TTC549 (cell line): ENCODE measurements around the gene GLT1D1.
"Not testable (repeated sequence)": the region's sequence is repeated elsewhere in the genome, so short reads cannot be mapped to it uniquely, and the experiment has no call there.

Experiments used
- FAIRE-seq: peaks from 2 replicates; lab custom pipeline; 2012; peaks lifted over from hg19 to GRCh38; lab: Jason Lieb, UNC

GLT1D1 gene

GRCh38 chr12:128852885-128853599 lies at the start of gene GLT1D1:
TSS of gene GLT1D1 (plus strand) at chr12:128853478. CDS start at chr12:128853582, 104 bp downstream.
- no peak for FAIRE-seq

GRCh38 chr12:128803788-128804187 lies 49.5 kb upstream of the GLT1D1 start:
- FAIRE-seq: no peak

- no peak for FAIRE-seq
Measured at GRCh38 chr12:128804762-128805161, 48.5 kb upstream of the GLT1D1 start.

- not testable (repeated sequence) for FAIRE-seq
Measured at GRCh38 chr12:128805406-128805805, 47.9 kb upstream of the GLT1D1 start.

DNA sequence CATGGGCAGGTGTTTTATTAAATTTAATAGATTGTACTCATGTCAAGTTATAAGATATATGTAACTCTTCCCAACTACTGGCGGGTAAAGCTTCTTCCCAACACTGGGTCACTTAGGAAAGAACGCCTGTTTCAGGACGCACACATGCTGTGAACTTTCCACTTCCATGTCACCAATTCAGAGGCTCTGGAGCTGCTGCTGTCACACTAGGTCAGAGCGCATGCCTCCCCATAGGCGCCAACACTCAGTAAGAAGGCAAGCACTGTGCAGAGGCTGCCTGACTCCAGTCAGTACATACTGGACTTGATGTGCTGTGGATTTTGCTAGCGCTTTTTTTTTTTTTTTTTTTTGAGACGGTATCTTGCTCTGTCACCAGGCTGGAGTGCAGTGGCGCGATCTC lies 46.7 kb upstream of the GLT1D1 start:
- FAIRE-seq: no peak

DNA sequence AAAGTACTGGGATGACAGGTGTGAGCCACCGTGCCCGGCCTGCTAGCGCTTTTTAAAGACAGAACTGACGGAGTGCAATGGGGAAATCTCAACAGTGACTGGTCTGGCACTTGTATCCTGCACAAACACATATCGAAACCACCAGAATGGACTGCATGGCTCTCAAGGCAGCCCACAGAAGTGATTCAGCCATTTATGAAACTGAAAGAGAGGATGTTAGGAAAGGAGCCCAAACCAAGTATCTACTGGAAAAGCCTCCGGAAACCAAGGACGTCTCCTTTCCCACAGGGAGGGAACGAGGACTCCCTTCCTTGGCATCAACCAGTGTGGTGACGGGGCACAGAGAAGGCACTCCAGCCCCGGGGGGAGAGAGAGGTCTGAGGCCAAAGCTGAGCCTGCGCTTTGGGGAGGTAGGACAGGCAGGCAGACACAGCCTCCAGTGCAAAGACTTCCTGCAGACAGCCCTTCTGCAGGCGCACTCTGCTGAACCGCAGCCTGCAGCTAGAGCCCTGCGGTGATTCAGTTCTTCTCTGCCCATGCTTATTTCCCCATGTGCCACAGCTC lies 46.0 kb upstream of the GLT1D1 start:
- FAIRE-seq: no peak

- FAIRE-seq: no peak
Measured at GRCh38 chr12:128808651-128809050, 44.6 kb upstream of the GLT1D1 start.

GRCh38 chr12:128810182-128811127 lies 42.8 kb upstream of the GLT1D1 start:
- no peak for FAIRE-seq

- FAIRE-seq: no peak
Measured at GRCh38 chr12:128811806-128812205, 41.5 kb upstream of the GLT1D1 start.

- FAIRE-seq: no peak
Measured at GRCh38 chr12:128813392-128813791, 39.9 kb upstream of the GLT1D1 start.

DNA sequence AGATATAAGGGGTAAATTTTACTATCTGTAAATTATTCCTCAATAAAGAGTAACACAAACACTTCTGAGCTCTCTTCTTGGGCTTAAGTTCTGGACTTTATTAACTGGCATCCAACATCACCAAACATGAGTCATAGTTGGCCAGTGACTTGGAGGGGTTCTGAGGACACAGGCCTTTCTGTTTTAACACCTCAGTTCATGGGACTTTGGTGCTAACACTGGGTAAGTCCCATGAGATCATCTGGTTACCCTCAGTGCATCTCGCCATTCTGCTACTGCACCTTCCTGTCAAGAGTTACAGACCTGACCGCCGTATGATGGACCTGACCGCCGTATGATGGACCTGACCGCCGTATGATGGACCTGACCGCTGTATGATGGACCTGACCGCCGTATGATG lies 39.4 kb upstream of the GLT1D1 start:
- no peak for FAIRE-seq

- FAIRE-seq: no peak
Measured at GRCh38 chr12:128814411-128815261, 38.6 kb upstream of the GLT1D1 start.

DNA sequence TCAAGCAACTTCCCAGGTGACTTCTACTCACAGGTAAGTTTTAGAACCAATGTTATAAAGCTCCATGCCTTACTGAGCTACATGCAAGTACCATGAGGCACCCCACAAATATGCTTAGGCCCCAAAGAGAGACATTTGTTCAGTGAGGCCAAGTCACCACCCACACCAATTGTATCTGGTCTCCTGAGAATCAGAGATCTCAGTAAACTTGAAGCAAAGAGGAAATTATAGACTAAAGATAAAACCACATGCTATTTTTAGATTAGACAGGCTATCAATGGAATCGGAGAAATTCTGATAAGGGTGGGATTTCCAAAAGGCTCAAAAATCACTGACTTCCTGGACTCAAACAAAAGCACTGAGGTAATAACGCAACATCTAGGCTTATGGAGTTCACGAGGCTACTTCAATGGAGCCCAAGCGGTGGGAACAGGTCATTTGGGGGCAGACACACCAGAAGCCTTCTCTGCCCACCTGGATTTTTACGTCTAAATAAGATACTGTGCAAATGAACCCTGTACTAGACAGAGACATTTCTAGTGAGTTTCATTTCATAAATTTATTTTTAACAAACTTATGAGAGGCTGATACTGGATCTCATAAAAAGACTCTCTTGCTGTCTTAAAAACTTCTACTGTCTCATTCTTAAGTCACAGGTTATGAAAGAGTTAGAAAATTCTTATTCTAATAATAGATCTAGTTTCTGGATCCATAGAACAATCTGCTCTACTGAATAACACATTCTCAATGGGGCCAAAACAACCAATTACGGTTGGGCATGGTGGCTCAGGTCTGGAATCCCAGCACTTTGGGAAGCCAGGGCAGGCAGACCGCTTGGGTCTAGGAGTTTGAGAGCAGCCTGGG lies 37.3 kb upstream of the GLT1D1 start:
- no peak for FAIRE-seq

- no peak for FAIRE-seq
Measured at GRCh38 chr12:128816643-128816920, 36.7 kb upstream of the GLT1D1 start.

DNA sequence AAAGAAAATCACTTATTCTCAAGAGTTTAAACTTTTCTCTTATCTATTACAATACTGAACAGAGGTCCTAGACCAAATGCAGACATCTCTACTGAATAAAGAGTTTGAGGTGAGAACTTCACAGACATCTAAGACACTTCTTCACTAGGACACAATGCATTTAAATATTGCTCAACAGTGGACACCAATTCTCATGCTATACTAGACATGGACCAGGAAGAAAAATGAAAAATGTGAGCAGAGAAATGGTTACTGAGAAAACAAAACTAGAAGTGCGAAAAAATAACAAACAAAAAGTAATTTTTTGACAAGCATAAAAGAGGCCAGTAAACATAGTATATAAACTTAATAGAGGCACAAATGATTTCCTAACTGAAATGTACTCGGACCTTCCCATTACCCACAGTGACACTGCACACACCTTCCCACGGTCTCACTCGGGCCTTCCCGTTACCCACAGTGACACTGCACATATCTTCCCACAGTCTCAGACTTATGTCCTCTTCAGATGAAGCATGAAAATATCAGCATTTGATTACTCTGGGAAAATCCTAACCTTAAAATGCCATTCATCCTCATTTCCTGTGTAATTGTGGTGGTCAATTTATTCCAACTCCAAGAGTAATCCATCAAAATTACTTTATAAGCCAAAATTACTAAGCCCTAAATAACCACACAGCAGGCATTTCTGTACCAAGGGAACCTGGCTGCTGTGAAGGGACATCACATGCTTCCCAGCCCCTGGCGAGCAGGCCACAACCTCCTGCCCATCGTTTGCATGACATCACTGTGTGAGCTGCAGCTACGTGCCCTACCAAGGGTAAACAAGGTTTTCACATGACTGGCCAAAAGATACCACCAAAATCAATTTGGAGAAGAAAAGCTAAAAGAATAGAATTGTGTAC lies 35.9 kb upstream of the GLT1D1 start:
- FAIRE-seq: no peak

DNA sequence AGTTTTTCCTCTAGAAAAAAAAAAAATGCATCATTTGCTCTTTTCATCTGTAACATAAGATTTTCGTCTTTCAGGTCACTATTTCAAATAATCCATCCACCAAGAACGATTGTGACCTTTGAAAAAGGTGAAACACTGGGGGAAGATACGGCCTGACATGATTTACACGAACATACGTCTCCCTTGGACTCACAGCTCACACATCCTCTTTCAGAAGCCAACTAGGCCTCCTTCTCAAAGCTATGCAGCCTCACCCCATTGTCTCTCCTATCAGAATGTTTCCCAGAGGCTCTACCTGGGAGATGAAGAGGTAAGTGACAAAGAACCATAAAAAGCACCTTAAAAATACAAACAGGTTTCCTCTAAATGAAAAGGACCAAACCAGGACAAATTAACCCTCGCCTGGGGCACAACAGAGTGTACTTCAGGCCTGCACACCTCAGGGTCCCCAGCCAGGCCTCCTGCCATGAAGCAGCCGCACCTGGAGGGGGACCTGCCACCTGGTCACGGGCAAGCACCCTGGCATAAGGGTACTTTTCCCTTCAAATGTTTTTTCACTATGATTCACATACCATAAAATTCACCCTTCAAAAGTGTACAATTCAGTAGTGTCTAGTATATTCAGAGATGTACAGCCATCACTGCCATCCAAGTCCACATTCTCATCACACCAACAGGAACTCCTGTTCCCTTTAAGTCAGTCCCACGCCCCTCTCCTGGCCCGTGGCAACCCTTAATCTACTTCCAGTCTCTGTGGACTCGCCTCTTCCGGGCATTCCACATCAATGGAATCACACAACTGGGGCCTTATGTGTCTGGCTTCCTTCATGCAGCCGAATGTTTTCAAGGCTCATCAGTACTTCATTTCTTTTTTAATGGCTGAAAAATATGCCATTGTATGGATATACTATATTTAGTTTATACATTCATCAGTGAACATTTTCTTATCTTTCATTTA lies 34.9 kb upstream of the GLT1D1 start:
- no peak for FAIRE-seq

- FAIRE-seq: no peak
Measured at GRCh38 chr12:128819293-128820144, 33.8 kb upstream of the GLT1D1 start.

DNA sequence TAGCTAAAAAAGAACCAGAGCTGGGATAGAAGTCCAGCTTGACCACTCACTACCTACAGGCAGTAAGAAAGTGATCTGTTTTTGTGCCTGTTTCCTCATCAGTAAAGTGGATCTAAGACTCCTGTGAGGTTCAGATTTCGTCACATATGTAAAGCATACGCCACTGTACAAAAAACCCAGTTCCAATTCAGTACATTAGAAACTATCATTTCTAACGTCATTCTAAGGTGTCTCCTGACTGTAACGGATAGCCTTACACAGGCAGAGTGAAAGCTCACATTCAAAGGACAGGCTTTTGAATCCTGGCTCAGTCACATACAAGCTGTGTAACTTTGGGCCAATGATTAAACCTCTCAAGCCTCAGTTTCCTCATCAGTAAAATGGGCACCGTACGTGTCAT lies 33.0 kb upstream of the GLT1D1 start:
- FAIRE-seq: no peak
